Right lobe of liver (tissue), 4 donors: ENCODE results near the gene KRT81.
"Not testable (repeated sequence)": the region's sequence is repeated elsewhere in the genome, so short reads cannot be mapped to it uniquely, and the experiment has no call there.

Experiments
- CTCF ChIP-seq, 4 donors: fragments of 200-600 bp in 3 of 4; fragments of 450-650 bp in 1 of 4; IDR thresholded peaks; one replicate each; pipeline versions ENCODE4 v1.5.1 to v1.8.0; 2016 to 2022; ENCODE audit warnings: antibody characterized with exemption in 4 of 4, mild to moderate bottlenecking in 2 of 4
- POLR2A ChIP-seq: fragments of 450-650 bp; IDR thresholded peaks from one replicate; pipeline ENCODE4 v1.6.1; 2017; ENCODE audit warnings: antibody characterized with exemption, mild to moderate bottlenecking
- donor health status: DM: no; HTN: no; CAD: no.
- donor health status: DM: no; HTN: no; CAD: no.
- donor health status: DM: no; HTN: yes; CAD: no.

- TF ChIP-seq POLR2A; CTCF (IDR thresholded peaks at IDR 0.05): not testable (repeated sequence)
Observed at GRCh38 chr12:52287816-52288805, 3.2 kb downstream of the KRT81 start.
